HUES6 (cell line): ENCODE results near the gene ARPC1A.

Source experiments
- H3K27ac ChIP-seq: 2 replicates; pipeline ENCODE4 v1.7.0; 2013; ENCODE audit warnings: low read depth, mild to moderate bottlenecking, low read length, inconsistent platforms
- H3K27me3 ChIP-seq: 2 replicates; pipeline ENCODE4 v1.6.1; 2013; ENCODE audit warnings: low read length; ENCODE audit not compliant: control insufficient read depth, insufficient read depth
- H3K36me3 ChIP-seq: 2 replicates; pipeline ENCODE4 v1.6.1; 2013; ENCODE audit warnings: low read length; ENCODE audit not compliant: control insufficient read depth, insufficient read depth
- H3K4me1 ChIP-seq: 2 replicates; pipeline ENCODE4 v1.6.1; 2013; ENCODE audit warnings: low read length; ENCODE audit not compliant: control insufficient read depth, insufficient read depth
- H3K4me3 ChIP-seq: 2 replicates; pipeline ENCODE4 v1.5.1; 2013; ENCODE audit warnings: low read depth, low read length
- H3K9ac ChIP-seq: one replicate; pipeline ENCODE4 v1.6.1; 2013; ENCODE audit warnings: mild to moderate bottlenecking, low read length
- H3K9me3 ChIP-seq: 2 replicates; pipeline ENCODE4 v1.6.1; 2013; ENCODE audit warnings: low read depth, low read length; ENCODE audit not compliant: control insufficient read depth, insufficient read depth

ARPC1A gene

GRCh38 chr7:99399597-99399996 lies 73.9 kb downstream of the ARPC1A start:
- Histone ChIP-seq H3K27me3 (no peaks in the 10 kb centered on the region), H3K9ac (no peak overlapping the region), H3K9me3 (no peaks in the 10 kb centered on the region), H3K4me1 (no peaks in the 10 kb centered on the region), H3K27ac (no peak overlapping the region), H3K36me3 (peaks cover 91% of the 10 kb centered on the region), H3K4me3 (no peak overlapping the region)

GRCh38 chr7:99402854-99403253 lies 77.2 kb downstream of the ARPC1A start:
- Histone ChIP-seq H3K9me3 (no peaks in the 10 kb centered on the region), H3K36me3 (peaks cover 75% of the 10 kb centered on the region), H3K4me1 (peaks cover 12% of the 10 kb centered on the region), H3K9ac (no peak overlapping the region), H3K27me3 (no peaks in the 10 kb centered on the region), H3K4me3 (no peak overlapping the region), H3K27ac (no peak overlapping the region)

GRCh38 chr7:99403764-99404163 lies 78.1 kb downstream of the ARPC1A start:
- Histone ChIP-seq H3K9ac (no peak overlapping the region), H3K9me3 (no peaks in the 10 kb centered on the region), H3K36me3 (peaks cover 65% of the 10 kb centered on the region), H3K4me1 (peaks cover 12% of the 10 kb centered on the region), H3K27ac (no peak overlapping the region), H3K4me3 (no peak overlapping the region), H3K27me3 (no peaks in the 10 kb centered on the region)

GRCh38 chr7:99404235-99404976 lies 78.7 kb downstream of the ARPC1A start:
- Histone ChIP-seq H3K27ac (no peak overlapping the region), H3K36me3 (peaks cover 59% of the 10 kb centered on the region), H3K9ac (no peak overlapping the region), H3K27me3 (no peaks in the 10 kb centered on the region), H3K4me3 (no peak overlapping the region), H3K4me1 (peaks cover 12% of the 10 kb centered on the region), H3K9me3 (no peaks in the 10 kb centered on the region)

GRCh38 chr7:99404977-99405320 lies 79.3 kb downstream of the ARPC1A start:
- H3K36me3 ChIP-seq, result peaks cover 54% of the 10 kb centered on the region
- no peaks in the 10 kb centered on the region for H3K9me3 ChIP-seq
- H3K4me1 ChIP-seq, result peaks cover 12% of the 10 kb centered on the region
- no peak overlapping the region for H3K27ac ChIP-seq
- no peak overlapping the region for H3K4me3 ChIP-seq
- no peak overlapping the region for H3K9ac ChIP-seq
- H3K27me3 ChIP-seq, result no peaks in the 10 kb centered on the region

- Histone ChIP-seq H3K27me3 (no peaks in the 10 kb centered on the region), H3K4me1 (peaks cover 12% of the 10 kb centered on the region), H3K9ac (peak overlapping the region; percentile 5), H3K9me3 (no peaks in the 10 kb centered on the region), H3K4me3 (peak overlapping the region; percentile 86; the same call in 1 of the 2 replicates), H3K36me3 (peaks cover 51% of the 10 kb centered on the region), H3K27ac (no peak overlapping the region)
These were observed 80.9 kb downstream of the ARPC1A start for GRCh38 chr7:99406557-99406956.

DNA sequence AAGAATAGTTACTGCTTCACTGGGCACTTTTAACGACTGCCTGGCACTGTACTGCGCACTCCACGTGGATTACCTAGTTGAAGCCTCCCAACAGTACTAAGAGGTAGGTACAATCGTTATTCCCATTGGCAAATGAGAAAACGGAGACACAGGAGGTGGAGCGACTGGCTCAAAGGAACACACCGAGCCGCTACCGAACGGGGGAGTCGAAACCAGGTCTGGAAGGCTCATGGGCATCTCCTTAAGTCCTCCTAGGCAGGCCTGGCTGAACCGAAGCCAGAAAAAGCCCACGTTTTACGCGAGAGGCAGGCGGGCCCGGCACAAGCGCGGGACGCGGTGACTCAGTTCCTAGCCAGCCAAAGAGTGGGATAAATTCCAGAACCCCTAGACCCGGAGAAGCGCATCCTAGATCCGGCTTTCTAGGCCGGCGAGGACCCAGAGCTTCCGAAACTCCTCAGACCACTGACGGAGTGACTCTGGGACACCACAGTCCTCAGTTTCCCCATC lies 82.2 kb downstream of the ARPC1A start:
- H3K4me3 ChIP-seq, result peak overlapping the region; percentile 86
- H3K4me1 ChIP-seq, result peaks cover 12% of the 10 kb centered on the region
- no peaks in the 10 kb centered on the region for H3K9me3 ChIP-seq
- H3K36me3 ChIP-seq, result peaks cover 51% of the 10 kb centered on the region
- peak overlapping the region; percentile 100 for H3K27ac ChIP-seq
- H3K27me3 ChIP-seq, result no peaks in the 10 kb centered on the region
- H3K9ac ChIP-seq, result peak overlapping the region; percentile 100

- no peaks in the 10 kb centered on the region for H3K9me3 ChIP-seq
- H3K27ac ChIP-seq, result peak within 1 kb of the TSS; percentile 100
- H3K4me3 ChIP-seq, result peak within 1 kb of the TSS; percentile 86
- H3K9ac ChIP-seq, result peak within 1 kb of the TSS; percentile 100
- peaks cover 12% of the 10 kb centered on the region for H3K4me1 ChIP-seq
- H3K27me3 ChIP-seq, result no peaks in the 10 kb centered on the region
- H3K36me3 ChIP-seq, result peaks cover 51% of the 10 kb centered on the region
These were observed 82.9 kb downstream of the ARPC1A start, which contains the start of the genes BUD31 and PDAP1 for GRCh38 chr7:99408379-99409191. BUD31 (plus strand) TSS chr7:99408969; CDS start chr7:99411093, 2,124 bp downstream. PDAP1 (minus strand) TSS chr7:99408597; CDS start chr7:99408548, 49 bp downstream.

DNA sequence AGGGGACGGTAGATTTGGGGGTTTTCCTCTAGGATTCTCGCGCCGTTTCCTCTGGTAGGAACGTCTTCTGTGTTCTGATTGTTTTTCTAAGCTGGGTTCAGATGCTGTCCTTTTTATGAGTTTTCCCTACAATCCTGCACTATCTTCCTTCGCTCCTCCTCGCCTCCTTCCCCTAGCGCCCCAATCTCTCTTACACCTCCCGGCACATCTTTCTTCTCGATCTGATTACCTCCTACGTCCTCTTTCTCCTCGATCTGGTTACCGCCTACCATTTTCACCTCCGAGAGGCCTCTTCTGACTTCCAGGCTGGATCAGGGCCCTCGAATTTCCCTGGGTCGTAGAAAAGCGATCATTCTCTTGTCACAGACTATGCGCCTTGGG lies 83.5 kb downstream of the ARPC1A start:
- peaks cover 49% of the 10 kb centered on the region for H3K36me3 ChIP-seq

DNA sequence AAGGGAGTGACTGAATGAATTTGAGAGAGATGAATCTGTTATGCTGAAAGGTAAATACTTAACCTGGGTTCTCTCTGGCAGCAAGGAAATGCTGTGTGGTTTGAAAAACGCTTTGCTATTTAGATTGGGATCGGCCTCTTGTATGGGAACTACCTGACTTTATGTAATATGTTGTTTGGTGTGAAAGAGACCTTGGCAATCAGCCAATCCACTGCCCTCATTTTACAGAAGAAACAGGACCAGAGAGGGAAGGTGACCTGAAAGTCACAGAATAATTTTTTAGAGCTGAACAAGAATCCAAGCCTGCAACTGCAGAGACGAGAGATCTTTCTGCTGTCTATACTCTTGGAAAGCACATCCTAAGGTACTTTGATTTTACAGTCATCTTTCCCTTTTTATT lies 84.1 kb downstream of the ARPC1A start:
- no peaks in the 10 kb centered on the region for H3K27me3 ChIP-seq
- peaks cover 12% of the 10 kb centered on the region for H3K4me1 ChIP-seq
- H3K27ac ChIP-seq, result no peak overlapping the region; the same call in 1 of the 2 replicates
- peak overlapping the region; percentile 100 for H3K9ac ChIP-seq
- H3K4me3 ChIP-seq, result peak overlapping the region; percentile 86
- H3K36me3 ChIP-seq, result peaks cover 49% of the 10 kb centered on the region
- no peaks in the 10 kb centered on the region for H3K9me3 ChIP-seq

More for the DNA sequence above, 83.5 kb downstream of the ARPC1A start:
- Histone ChIP-seq H3K9ac (peak overlapping the region; percentile 100), H3K27ac (peak overlapping the region; percentile 100), H3K4me3 (peak overlapping the region; percentile 86), H3K9me3 (no peaks in the 10 kb centered on the region), H3K27me3 (no peaks in the 10 kb centered on the region), H3K4me1 (peaks cover 12% of the 10 kb centered on the region)

- Histone ChIP-seq H3K9me3 (no peaks in the 10 kb centered on the region), H3K4me3 (no peak overlapping the region), H3K9ac (no peak overlapping the region), H3K36me3 (peaks cover 49% of the 10 kb centered on the region), H3K27me3 (no peaks in the 10 kb centered on the region), H3K27ac (no peak overlapping the region), H3K4me1 (peaks cover 12% of the 10 kb centered on the region)
These were observed 84.9 kb downstream of the ARPC1A start for GRCh38 chr7:99410635-99411034.
